OCI-LY7 (cell line): ENCODE data around the gene CDC42BPA. TPM values are rescaled to one million over a fixed set of nuclear protein-coding genes. Genes with fewer than 3 reads are reported as not detected.

Experiments
- BruUV-seq: library from RNA; stranded (reverse); fragments of 400-500 nt; replicated peaks from 2 replicates; lab custom pipeline; 2021; lab: Mats Ljungman, UMichigan
- CTCF ChIA-PET: fragments of 300-600 bp; sonication (Branson Sonifier 250); formaldehyde crosslinking; loops from one replicate; lab custom pipeline; 2022; ENCODE audit warnings: antibody characterized with exemption; ENCODE audit not compliant: unreplicated experiment; lab: Charles Lee
- POLR2A ChIA-PET: fragments of 300-600 bp; sonication (Branson Sonifier 250); formaldehyde crosslinking; loops from one replicate; lab custom pipeline; 2022; ENCODE audit warnings: antibody characterized with exemption; lab: Charles Lee
- DNase-seq: peaks from one replicate; pipeline ENCODE4 v3.0.0-alpha.2; 2015; ENCODE audit warnings: low spot score
- H2AFZ ChIP-seq: fragments of 200-600 bp; sonication (generic), shearing (Covaris generic); 2 replicates; pipeline ENCODE4 v1.6.1; 2014; ENCODE audit warnings: mild to moderate bottlenecking, antibody characterized with exemption, low read length, moderate library complexity
- H3K27ac ChIP-seq: fragments of 200-600 bp; sonication (generic); 2 replicates; pipeline ENCODE4 v1.5.1; 2014; ENCODE audit warnings: mixed run types, low read depth, mild to moderate bottlenecking, moderate library complexity, low read length, inconsistent platforms; ENCODE audit not compliant: poor library complexity, severe bottlenecking
- H3K36me3 ChIP-seq: fragments of 200-600 bp; sonication (generic); 2 replicates; pipeline ENCODE4 v1.6.1; 2014; ENCODE audit warnings: mild to moderate bottlenecking, antibody characterized with exemption, low read length, moderate library complexity, mixed read lengths; ENCODE audit not compliant: insufficient read depth
- H3K4me1 ChIP-seq: fragments of 200-600 bp; sonication (generic); 2 replicates; pipeline ENCODE4 v1.5.1; 2014; ENCODE audit warnings: mild to moderate bottlenecking, low read length; ENCODE audit not compliant: insufficient read depth, poor library complexity, severe bottlenecking
- H3K4me2 ChIP-seq: fragments of 200-600 bp; sonication (generic); 2 replicates; pipeline ENCODE4 v1.6.1; 2014; ENCODE audit warnings: mild to moderate bottlenecking, low read length
- H3K4me3 ChIP-seq: fragments of 200-600 bp; sonication (generic); 2 replicates; pipeline ENCODE4 v1.5.1; 2014; ENCODE audit warnings: mild to moderate bottlenecking, low read depth, low read length; ENCODE audit not compliant: poor library complexity, severe bottlenecking
- H3K79me2 ChIP-seq: fragments of 200-600 bp; sonication (generic); 2 replicates; pipeline ENCODE4 v1.6.1; 2016; ENCODE audit warnings: low read depth, mild to moderate bottlenecking, low read length, moderate library complexity, mixed read lengths; ENCODE audit not compliant: insufficient read depth
- H3K9me2 ChIP-seq: fragments of 200-600 bp; sonication (generic); 2 replicates; pipeline ENCODE4 v1.6.1; 2016; ENCODE audit warnings: mild to moderate bottlenecking, low read length, mixed read lengths; ENCODE audit not compliant: insufficient read depth
- H3K9me3 ChIP-seq: fragments of 200-600 bp; sonication (generic); 2 replicates; pipeline ENCODE4 v1.6.1; 2014; ENCODE audit warnings: mild to moderate bottlenecking, mixed run types, low read length, mixed read lengths
- H4K20me1 ChIP-seq: fragments of 200-600 bp; sonication (generic); 2 replicates; pipeline ENCODE4 v1.6.1; 2014; ENCODE audit warnings: mild to moderate bottlenecking, antibody characterized with exemption, low read length, moderate library complexity, mixed read lengths; ENCODE audit not compliant: insufficient read depth
- CTCF ChIP-seq: fragments of 200-600 bp; sonication (generic); conservative IDR thresholded peaks from 2 replicates; pipeline ENCODE4 v1.5.1; 2014; ENCODE audit warnings: mild to moderate bottlenecking, antibody characterized with exemption, low read length, moderate library complexity, mixed read lengths
- EZH2phosphoT487 ChIP-seq: fragments of 200-600 bp; sonication (generic); IDR thresholded peaks from 2 replicates; pipeline ENCODE4 v1.6.1; 2018; ENCODE audit warnings: low read depth, borderline replicate concordance, mild to moderate bottlenecking, mixed run types, antibody characterized with exemption, low read length, moderate library complexity, mixed read lengths
- intact Hi-C: fragments of 100-400 bp; cut with micrococcal nuclease; formaldehyde crosslinking; loops from one replicate; pipeline ENCODE4 v1.10.0; 2022; ENCODE audit not compliant: unreplicated experiment
- total RNA-seq, 2 experiments: library from RNA; depleted of rRNA in 1 of 2; stranded (reverse); fragments of >200 nt in 1 of 2; shearing (Covaris generic) in 1 of 2; gene quantifications; 2 replicates each; pipeline ENCODE4 v1.2.3, GENCODE V29; 2014 to 2022

CDC42BPA gene
- total RNA-seq, 2 experiments from 2014 or later: not detected

GRCh38 chr1:227315629-227316346 lies 2.5 kb downstream of the CDC42BPA start:
- Histone ChIP-seq H3K9me3 (no peaks in the 10 kb centered on the region), H3K79me2 (no peaks in the 10 kb centered on the region), H3K27ac (no peak overlapping the region), H2AFZ (no peak overlapping the region), H3K9me2 (no peaks in the 10 kb centered on the region), H3K36me3 (no peaks in the 10 kb centered on the region), H4K20me1 (no peaks in the 10 kb centered on the region), H3K4me2 (no peak overlapping the region), H3K4me3 (no peak overlapping the region), H3K4me1 (no peaks in the 10 kb centered on the region)
- ChIA-PET CTCF (no interaction called here), POLR2A (interaction anchor here (0.7 kb wide), 1 partner anchor 305 kb away, joined by 5 read pairs; no protein-coding TSS in a partner anchor)
- TF ChIP-seq CTCF (no peak), EZH2phosphoT487 (no peak)
- intact Hi-C loops: no loop called here
- BruUV-seq: no TSS peak
- DNase-seq: no peak

- intact Hi-C loops: no loop called here
- Histone ChIP-seq H3K4me1 (no peaks in the 10 kb centered on the region), H3K4me2 (no peak overlapping the region), H3K4me3 (no peak overlapping the region), H3K79me2 (no peaks in the 10 kb centered on the region), H4K20me1 (no peaks in the 10 kb centered on the region), H3K9me2 (no peaks in the 10 kb centered on the region), H3K9me3 (no peaks in the 10 kb centered on the region), H3K36me3 (no peaks in the 10 kb centered on the region), H3K27ac (no peak overlapping the region), H2AFZ (no peak overlapping the region)
- no peak for DNase-seq
- ChIA-PET CTCF (no interaction called here), POLR2A (no interaction called here)
- BruUV-seq: no TSS peak
- no peak for TF ChIP-seq EZH2phosphoT487
- no peak for TF ChIP-seq CTCF
Measured at GRCh38 chr1:227314014-227314848, 4.1 kb downstream of the CDC42BPA start.
